ENCODE measurements around the gene FSCN2. TPM values are rescaled to one million over a fixed set of nuclear protein-coding genes. Genes with fewer than 3 reads are reported as not detected.

FSCN2 gene
- total RNA-seq, 1 experiment from 2014 or later = 1.6 TPM

DNA sequence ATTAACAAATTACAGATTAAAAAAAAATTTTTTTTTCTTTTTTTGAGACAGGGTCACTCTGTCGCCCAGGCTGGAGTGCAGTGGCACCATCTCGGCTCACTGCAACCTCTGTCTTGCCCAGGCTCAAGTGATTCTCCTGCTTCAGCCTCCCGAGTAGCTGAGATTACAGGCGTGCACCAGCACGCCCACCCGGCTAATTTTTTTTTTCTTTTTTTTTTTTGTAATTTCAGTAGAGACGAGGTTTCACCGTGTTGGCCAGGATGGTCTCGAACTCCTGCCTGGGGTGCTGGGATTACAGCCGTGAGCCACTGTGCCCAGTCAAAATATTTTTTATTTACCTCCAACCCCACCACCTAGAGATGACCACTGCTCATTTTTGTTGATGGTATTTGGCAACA is 41.1 kb upstream of the FSCN2 start:
- no peak overlapping the region for H2BK5ac ChIP-seq (ENCODE audit: insufficient read length, low read length)
- no peak overlapping the region for H3K4ac ChIP-seq (ENCODE audit: low read depth, low read length)
- no peak overlapping the region for H2BK12ac ChIP-seq (ENCODE audit: insufficient read length, low read depth, low read length)
- H4K8ac ChIP-seq (replicated peaks; ENCODE audit: insufficient read length, low read depth, low read length) = no peak overlapping the region
- WGBS (ENCODE audit: extremely low coverage, insufficient read length, low lambda C conversion rate) = no CpG with 5 or more reads among the region's 10 CpGs
- H3K27ac ChIP-seq (ENCODE audit: insufficient read length, low read depth, low read length) = no peak overlapping the region
- no peak overlapping the region for H2AK5ac ChIP-seq (ENCODE audit: insufficient read length, low read length)
- no peaks in the 10 kb centered on the region for H3K9me3 ChIP-seq (ENCODE audit: control insufficient read depth, low read depth, low read length)
- no peak overlapping the region for H4K91ac ChIP-seq (ENCODE audit: insufficient read length, low read depth, low read length)
- no peak overlapping the region for H4K5ac ChIP-seq (ENCODE audit: insufficient read length, low read depth, low read length)
- H3K14ac ChIP-seq (ENCODE audit: insufficient read depth, low read length) = no peak overlapping the region
- Mint-ChIP-seq H3K4me3 (peak overlapping the region in 1 of 2 experiments; percentile 70; a peak in 1 of 5 replicates), H3K27ac (no peak overlapping the region), H3K4me1 (peaks cover 27 to 30% of the 10 kb centered on the region in 2 experiments), H3K36me3 (ENCODE audit: insufficient read depth in 1 of 3, low read depth in 3 of 3) (no peaks in the 10 kb centered on the region), H3K9me3 (no peaks in the 10 kb centered on the region), H3K27me3 (ENCODE audit: low read depth) (peaks cover 57% of the 10 kb centered on the region)
- no peak overlapping the region for H3K4me2 ChIP-seq (ENCODE audit: insufficient read depth, insufficient read length, low read length)
- no peak overlapping the region for H3K9ac ChIP-seq (ENCODE audit: extremely low read depth, insufficient read length, low read length)
- H3K79me2 ChIP-seq (ENCODE audit: insufficient read depth, low read length) = no peaks in the 10 kb centered on the region
- H2AFZ ChIP-seq (ENCODE audit: low read length) = no peak overlapping the region
- no peak overlapping the region for H2BK20ac ChIP-seq (ENCODE audit: low read depth, low read length, poor library complexity, severe bottlenecking)
- H3K79me1 ChIP-seq (ENCODE audit: insufficient read depth, low read depth, low read length, poor library complexity, severe bottlenecking) = no peaks in the 10 kb centered on the region
- no peak overlapping the region for H3K56ac ChIP-seq (ENCODE audit: insufficient read length, low read depth, low read length)
- DNase-seq = no peak
- peaks cover 8% of the 10 kb centered on the region; the same call in 1 of the 2 replicates for H3K27me3 ChIP-seq (ENCODE audit: insufficient read depth, low read length)
- no peak overlapping the region for H3K23ac ChIP-seq (ENCODE audit: insufficient read length, low read depth, low read length)
- H2BK15ac ChIP-seq (ENCODE audit: low read depth, low read length) = no peak overlapping the region
- H2BK120ac ChIP-seq (ENCODE audit: low read depth, low read length, poor library complexity, severe bottlenecking) = no peak overlapping the region
- H3T11ph ChIP-seq (ENCODE audit: low read length) = no peak overlapping the region
- H3K4me1 ChIP-seq (ENCODE audit: insufficient read depth, low read length) = peaks cover 3% of the 10 kb centered on the region; the same call in 1 of the 2 replicates
- TF ChIP-seq, protein P1, sequence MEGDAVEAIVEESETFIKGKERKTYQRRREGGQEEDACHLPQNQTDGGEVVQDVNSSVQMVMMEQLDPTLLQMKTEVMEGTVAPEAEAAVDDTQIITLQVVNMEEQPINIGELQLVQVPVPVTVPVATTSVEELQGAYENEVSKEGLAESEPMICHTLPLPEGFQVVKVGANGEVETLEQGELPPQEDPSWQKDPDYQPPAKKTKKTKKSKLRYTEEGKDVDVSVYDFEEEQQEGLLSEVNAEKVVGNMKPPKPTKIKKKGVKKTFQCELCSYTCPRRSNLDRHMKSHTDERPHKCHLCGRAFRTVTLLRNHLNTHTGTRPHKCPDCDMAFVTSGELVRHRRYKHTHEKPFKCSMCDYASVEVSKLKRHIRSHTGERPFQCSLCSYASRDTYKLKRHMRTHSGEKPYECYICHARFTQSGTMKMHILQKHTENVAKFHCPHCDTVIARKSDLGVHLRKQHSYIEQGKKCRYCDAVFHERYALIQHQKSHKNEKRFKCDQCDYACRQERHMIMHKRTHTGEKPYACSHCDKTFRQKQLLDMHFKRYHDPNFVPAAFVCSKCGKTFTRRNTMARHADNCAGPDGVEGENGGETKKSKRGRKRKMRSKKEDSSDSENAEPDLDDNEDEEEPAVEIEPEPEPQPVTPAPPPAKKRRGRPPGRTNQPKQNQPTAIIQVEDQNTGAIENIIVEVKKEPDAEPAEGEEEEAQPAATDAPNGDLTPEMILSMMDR (conservative IDR thresholded peaks at IDR 0.05) = no peak
- H4K20me1 ChIP-seq (ENCODE audit: control insufficient read depth, insufficient read depth, insufficient read length) = no peaks in the 10 kb centered on the region
- H3K23me2 ChIP-seq (ENCODE audit: insufficient read length, low read depth, low read length, poor library complexity, severe bottlenecking) = peaks cover 12% of the 10 kb centered on the region
- no peak overlapping the region for H3K18ac ChIP-seq (ENCODE audit: insufficient read length, low read depth, low read length)
